Activated CD4-positive, alpha-beta T cell treated with anti-CD3 and anti-CD28 coated beads, Interleukin-2, amount 50 U/mL, for 24 hours (primary cell): ENCODE results near the gene FAM25A.
A peak's percentile ranks its signal among the peaks of the same experiment; 100 is the strongest.
"Not testable (repeated sequence)": the region's sequence is repeated elsewhere in the genome, so short reads cannot be mapped to it uniquely, and the experiment has no call there.

Source experiments
- DNase-seq, 2 donors: peaks; one replicate each; pipeline ENCODE4 v3.0.0-alpha.2; 2020; ENCODE audit warnings: low read depth in 1 of 2, low spot score in 1 of 2

Gene FAM25A

DNA sequence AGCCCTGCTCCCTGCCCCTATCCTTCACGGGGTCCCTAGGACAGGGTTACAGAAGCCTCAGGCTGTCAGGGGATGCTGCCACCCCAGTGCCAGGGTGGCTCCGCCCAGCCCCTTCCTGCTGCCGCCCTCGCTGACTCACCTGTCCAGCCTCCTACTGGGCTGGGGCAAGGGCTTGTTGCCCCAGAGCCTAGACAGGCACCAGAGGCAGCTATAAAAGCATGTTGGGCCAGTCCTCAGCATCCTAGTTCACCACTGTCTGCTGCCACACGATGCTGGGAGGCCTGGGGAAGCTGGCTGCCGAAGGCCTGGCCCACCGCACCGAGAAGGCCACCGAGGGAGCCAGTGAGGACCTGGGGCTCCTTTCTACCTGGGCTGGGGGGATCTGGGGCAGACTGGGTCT lies at the start of gene FAM25A:
TSS of gene FAM25A (plus strand) at position 239 of the 400 bp plus-strand sequence. CDS start at position 270, 31 bp downstream.
- DNase-seq, result not testable (repeated sequence)

GRCh38 chr10:86970982-86971231 lies 49.2 kb upstream of the FAM25A start:
- no peak for DNase-seq

DNA sequence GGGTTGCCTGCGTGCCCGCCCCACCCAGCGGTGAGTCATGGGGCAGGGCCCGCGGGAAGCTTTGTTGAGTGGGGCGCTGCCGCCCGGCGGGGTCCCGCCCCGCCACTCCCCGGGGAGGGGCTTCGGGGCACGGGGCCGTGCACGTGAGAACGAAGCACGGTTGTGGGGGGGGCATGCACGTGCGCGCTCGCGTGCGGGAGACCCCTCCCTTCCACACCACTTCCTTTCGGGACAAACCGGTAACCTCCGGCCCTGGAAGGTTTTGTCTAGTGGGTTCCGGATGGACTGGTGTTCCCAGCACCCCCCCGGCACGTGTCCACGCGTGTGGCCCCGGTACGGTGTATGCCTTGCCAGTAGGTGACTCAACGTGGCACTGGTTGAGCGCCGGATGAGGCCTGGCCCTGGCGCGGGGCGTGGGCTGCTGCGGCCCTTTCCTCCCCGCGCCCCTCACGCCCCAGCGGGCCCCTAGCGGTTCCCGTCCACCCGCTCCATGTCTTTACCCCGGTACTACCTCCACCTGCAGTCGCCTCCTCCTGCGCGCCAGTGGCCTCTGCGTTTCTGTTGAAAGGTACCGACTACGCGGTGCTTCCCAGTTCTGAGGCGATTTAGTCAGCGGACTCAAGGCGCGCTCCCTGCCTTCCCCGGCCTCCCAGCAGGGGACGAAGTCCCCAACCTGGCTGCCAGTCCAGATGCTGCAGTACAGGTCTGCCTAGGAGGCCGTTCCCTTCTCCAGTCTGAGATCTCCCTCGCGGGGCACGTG lies 48.7 kb upstream of the FAM25A start:
- peak; percentile 74 to 77 for DNase-seq

- DNase-seq, result no peak
These were observed 47.3 kb upstream of the FAM25A start for GRCh38 chr10:86972613-86973380.

DNA sequence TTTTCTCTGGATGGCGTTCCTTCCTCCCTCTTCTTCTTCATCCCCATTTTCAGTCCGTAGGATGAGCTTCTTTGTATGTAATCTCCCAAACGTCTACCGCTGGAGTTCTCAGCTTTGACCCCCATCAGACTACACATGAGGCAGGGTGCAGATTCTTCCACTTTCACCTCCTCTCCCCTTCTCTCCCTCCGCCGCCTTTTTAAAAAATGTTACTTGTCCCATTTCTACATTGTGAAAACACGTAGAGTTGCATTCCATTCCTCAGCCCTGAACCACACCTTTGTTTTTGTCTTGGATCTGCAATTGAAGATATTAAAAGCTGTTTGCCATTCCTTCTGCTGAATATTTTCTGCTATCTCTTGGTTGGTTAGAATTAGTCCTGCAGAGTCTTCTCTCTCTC lies 45.6 kb upstream of the FAM25A start:
- DNase-seq, result no peak

DNA sequence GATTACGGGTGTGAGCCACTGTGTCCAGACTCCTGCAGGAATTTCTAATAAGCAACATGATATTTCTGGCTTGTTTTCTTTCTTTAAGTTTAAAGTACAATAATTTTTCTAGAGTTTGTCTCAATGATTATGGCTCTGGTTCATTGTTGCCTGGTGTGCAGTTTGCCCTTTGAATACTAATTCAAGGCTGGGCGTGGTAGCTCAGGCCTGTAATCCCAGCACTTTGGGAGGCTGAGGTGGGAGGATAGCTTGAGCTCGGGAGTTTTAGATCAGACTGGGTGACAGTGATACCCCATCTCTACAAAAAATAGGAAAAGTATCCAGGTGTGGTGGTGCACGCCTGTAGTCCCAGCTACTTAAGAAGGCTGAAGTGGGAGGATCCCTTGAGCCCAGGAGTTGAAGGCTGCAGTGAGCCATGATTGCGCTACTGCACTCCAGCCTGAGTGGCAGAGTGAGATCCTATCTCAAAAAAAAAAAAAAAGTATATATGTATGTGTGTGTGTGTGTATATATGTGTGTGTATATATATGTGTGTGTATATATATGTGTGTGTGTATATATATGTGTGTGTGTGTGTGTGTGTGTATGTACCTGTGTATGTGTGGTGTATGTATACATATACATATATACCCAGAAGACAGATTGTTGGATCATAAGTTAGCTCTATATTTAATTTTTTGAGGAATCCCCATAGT lies 43.6 kb upstream of the FAM25A start:
- no peak for DNase-seq

- not testable (repeated sequence) for DNase-seq
These were observed 41.6 kb upstream of the FAM25A start for GRCh38 chr10:86978457-86978856.

DNA sequence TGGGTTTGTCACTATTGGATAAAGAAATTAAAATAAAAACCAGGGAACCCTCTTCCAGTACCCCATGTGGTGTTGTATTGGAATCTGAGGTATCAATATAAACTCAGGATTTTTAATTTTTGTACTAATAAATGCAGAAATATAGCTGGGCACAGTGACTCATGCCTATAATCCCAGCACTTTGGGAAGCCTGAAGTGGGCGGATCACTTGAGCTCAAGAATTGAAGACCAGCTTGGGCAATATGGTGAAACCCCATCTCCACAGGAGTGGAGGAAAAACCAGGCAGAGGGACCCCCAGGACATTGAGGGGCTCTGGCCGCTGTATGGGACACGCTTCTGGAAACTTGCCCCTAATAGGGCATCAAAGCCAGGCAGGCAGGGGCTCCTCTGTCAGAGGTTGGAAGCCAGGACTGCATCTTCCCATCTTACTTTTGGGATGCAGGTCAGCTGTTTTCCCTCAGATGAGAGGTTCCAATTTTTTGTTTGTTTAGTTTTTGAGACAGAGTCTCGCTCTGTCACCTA lies 40.7 kb upstream of the FAM25A start:
- no peak for DNase-seq

DNA sequence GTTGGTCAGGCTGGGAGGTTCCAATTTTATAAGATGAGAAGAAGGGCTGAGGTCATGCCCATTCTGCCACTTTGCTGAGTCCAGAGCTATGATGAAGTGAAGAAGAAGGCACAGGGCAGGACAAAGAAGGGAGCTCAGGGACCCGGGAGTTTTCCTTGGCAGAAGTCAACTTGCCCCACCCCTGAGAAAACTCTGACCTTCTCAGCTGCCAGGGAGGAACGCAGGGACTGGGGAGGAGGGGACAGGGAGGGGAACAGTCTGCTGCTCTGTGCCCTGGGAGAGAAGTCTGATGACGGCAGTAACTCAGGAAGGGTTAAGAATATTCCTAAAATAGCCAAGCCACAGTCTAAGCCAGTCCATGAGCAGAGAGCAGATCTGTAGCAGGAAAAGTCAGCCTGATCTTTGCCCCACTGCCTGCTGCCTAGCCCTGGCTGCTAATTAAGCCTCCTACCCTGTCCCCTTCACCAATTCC lies 40.1 kb upstream of the FAM25A start:
- DNase-seq, result no peak

GRCh38 chr10:86981020-86981419 lies 39.1 kb upstream of the FAM25A start:
- DNase-seq, result not testable (repeated sequence)

GRCh38 chr10:86981716-86982115 lies 38.4 kb upstream of the FAM25A start:
- DNase-seq, result no peak

GRCh38 chr10:86984498-86984897 lies 35.6 kb upstream of the FAM25A start:
- not testable (repeated sequence) for DNase-seq

GRCh38 chr10:86988520-86988919 lies 31.6 kb upstream of the FAM25A start:
- DNase-seq, result no peak

DNA sequence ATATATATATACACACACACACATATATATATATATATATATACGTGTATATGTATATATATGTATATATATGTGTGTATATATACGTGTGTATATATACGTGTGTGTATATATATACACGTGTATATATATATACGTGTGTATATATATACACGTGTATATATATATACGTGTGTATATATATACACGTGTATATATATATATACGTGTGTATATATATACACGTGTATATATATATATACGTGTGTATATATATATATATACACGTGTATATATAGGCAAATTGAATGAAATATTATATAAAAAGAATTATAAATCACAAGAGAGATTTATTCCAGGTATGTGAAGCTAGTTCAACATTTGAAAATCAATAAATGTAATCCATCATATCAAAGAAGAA lies 28.7 kb upstream of the FAM25A start:
- DNase-seq, result not testable (repeated sequence)

DNA sequence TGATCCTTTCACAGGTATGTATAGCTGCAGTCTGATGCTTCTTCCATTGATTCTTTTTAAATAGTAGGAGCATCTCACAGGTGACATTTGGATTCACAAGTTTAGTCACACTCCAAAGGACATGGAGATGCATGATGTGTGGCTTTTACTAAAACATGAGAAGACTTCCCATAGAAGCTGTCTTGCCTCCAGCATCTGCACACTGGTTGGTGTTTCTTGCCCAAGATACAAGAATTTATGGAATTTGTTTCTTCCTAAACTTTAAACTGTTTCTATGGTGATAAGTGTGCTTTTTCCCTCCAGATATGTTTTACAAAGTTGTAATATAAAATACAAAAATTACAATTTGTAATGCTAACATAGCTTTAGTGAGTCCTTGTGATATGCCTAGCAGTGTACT lies 27.6 kb upstream of the FAM25A start:
- DNase-seq, result no peak

DNA sequence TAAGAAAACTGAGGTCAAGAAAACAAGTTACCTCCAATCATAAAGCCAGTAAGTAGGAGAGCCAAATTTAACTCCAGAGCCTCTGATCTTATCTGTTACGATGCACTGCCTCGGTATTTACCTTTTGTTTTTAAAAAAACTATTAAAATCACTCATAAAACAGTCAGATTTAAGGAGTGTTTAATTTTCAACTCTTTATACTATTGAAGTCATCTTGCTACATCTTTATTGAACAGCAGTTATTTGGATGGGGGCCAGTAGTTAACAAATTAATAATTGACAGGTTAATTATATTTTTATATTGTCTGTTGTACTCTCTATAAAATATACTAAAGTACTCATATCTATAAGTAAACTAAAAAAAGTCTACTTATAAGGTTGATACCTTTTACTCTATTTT lies 27.2 kb upstream of the FAM25A start:
- DNase-seq, result no peak

DNA sequence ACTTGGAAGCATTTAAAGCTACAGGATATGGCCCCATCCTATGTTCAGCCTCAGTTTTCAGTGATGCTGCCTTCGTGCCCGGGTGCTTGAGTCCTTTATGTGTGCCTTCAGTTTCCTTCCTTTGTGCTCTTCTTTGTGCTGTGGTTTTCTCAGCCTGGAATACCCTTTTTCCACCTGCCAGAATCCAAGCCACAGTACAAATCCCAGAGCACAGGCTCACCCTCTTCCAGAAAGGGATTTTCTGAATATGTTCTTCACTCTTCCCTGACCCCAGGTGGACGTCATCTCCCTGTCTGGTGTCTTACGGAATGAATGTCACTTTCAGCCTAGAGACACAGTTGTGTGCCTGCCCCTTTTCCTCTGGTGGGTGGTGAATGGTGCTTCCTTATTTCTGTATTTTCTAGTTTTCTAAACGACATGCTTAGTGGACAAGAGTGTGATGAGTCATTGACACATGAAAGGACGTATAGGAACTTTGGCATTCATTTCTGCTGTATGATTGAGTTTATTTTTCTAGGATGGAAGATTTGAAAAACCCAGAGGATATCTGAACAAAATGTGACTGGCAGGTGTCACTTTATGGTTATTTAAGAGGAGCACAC lies 20.2 kb upstream of the FAM25A start:
- DNase-seq, result not testable (repeated sequence)

- no peak for DNase-seq
These were observed 19.6 kb upstream of the FAM25A start for GRCh38 chr10:87000491-87000890.

DNA sequence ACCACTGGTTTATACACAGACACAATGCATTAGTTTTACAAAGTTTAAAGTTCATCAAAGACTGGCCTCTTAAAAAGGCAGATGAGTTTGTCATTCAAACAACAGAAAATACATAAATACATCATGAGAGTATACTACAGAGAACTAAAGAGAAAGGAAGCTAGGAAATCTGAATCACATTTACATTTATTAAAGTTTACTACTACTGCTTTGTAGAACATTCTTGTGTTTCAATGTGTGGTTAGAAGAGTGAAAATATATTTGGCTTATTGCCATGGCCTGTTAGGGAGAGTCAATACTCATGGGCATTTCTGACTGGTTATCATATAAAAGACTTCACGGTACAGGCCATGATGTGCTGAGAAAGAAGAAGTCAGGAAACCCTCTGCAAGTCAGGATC lies 13.0 kb upstream of the FAM25A start:
- not testable (repeated sequence) for DNase-seq

GRCh38 chr10:87007674-87008073 lies 12.4 kb upstream of the FAM25A start:
- not testable (repeated sequence) for DNase-seq

DNA sequence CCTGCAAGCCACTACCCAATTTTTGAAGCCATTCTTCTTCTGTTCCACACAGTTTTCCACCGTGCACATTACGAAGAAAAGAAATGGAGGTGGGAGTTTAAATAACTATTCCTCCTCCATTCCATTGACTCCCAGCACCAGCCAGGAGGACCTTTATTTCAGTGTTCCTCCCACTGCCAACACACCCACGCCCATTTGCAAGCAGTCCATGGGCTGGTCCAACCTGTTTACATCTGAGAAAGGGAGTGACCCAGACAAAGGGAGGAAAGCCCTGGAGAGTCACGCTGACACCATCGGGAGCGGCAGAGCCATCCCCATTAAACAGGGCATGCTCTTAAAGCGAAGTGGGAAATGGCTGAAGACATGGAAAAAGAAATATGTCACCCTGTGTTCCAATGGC lies 11.8 kb upstream of the FAM25A start:
- DNase-seq, result not testable (repeated sequence)
